Smooth muscle cell of the brain vasculature (primary cell): ENCODE measurements around the gene CD82.

Experiments
- DNase-seq: peaks from one replicate; pipeline ENCODE4 v3.0.0-alpha.2; 2012; ENCODE audit warnings: low read depth, low spot score

The CD82 gene, protein sequence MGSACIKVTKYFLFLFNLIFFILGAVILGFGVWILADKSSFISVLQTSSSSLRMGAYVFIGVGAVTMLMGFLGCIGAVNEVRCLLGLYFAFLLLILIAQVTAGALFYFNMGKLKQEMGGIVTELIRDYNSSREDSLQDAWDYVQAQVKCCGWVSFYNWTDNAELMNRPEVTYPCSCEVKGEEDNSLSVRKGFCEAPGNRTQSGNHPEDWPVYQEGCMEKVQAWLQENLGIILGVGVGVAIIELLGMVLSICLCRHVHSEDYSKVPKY

DNA sequence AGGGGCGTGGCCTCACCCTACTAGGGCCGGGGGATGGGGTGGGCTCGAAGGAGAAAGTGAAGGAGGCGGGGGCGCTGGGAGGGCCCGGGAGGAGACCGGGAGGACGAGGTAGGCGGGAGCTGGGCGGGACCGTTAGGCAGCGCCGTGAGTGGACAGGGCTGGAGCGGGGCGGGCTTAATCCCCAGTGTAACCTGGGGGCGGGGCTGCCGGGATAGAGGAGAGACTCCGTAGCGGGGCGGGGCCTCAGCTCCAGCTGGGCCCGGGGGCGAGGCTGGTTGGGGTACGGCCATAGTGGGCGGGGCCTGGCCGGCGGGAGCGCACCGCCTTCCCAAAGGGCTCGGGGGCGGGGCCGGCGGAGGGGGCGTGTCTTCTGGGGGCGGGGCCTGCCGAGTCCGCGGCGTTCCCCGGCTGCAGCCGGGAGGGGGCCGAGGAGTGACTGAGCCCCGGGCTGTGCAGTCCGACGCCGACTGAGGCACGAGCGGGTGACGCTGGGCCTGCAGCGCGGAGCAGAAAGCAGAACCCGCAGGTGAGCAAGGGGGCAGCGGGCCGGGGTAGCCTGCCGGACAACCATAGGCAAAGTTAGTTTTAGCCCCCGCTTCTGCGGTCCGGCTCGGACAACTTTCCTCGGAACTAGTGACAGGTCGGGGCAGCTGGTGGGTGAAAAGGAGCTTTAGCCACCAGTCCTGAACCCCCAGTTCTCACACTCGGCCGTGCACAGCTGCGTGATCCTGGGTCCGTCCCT, at the start of gene CD82:
Gene CD82 (plus strand): TSS at position 453 of the 742 bp plus-strand sequence. CDS start 29,000 bp downstream, outside the sequence.
- DNase-seq: peak; percentile 96

DNA sequence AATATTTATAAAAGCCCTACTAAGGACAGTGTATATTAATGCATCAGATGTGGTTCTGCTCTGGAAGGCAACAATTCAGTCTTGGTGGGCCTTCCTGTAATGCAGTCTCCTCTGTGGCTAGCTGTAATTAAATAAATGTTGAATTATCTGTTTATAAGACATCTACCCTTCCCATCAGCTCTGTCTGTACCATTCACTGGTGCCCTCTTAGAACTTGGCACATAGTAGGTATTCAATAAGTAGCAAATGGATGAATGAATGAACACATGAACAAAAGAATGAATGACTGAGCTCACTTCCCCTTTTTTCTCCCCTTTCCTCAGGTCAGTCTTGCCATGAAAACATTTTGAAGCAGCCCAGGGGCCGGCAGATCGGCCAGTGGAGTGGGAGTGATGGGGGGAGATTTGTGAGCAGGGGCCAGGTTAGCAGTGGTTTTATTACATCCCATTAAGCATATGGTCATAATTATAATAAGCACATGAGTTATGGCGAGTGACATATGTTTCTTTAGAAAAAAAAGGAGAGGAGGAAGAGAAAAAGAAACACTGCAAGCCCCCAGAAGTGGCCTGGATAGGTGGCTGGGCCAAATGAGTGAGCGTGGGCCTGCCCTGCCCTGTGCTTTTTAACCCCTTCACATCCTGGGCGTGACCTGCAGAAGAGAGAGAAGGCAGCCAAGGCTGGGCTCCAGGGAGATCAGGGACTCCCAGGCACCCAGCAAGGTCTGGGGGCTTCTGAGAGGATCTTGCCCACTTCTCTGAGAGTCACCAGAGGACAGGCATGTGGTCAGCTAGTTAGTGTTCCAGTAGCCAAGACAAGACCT, 48.6 kb upstream of the CD82 start:
- DNase-seq: no peak

- no peak for DNase-seq
Measured at GRCh38 chr11:44517541-44517940, 47.9 kb upstream of the CD82 start.

DNA sequence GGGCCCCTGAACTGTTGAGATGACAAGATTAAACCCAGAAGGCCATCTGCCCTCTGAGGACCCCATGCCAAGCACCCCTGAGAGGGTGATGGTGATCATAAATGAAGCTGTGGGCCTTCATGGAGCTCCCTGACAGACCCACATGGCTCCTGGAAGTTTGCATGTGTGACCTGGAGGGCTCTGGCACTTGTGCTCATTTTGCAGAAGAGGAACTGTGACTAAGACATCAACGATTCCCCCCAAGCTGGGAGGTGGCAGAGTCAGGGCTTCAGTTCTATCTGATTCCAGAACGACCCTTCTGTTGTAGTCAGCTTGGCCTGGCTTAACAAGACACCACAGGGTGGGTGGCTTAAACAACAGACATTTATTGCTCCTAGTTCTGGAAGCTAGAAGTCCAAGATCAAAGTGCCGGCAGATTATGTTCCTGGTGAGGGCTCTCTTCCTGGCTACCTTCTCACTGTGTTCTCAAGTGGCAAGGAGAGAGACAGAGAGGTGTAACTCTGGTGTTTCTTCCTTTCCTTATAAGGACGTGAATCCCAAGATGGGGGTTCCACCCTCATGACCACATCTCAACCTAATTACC, 46.4 kb upstream of the CD82 start:
- DNase-seq: no peak

DNA sequence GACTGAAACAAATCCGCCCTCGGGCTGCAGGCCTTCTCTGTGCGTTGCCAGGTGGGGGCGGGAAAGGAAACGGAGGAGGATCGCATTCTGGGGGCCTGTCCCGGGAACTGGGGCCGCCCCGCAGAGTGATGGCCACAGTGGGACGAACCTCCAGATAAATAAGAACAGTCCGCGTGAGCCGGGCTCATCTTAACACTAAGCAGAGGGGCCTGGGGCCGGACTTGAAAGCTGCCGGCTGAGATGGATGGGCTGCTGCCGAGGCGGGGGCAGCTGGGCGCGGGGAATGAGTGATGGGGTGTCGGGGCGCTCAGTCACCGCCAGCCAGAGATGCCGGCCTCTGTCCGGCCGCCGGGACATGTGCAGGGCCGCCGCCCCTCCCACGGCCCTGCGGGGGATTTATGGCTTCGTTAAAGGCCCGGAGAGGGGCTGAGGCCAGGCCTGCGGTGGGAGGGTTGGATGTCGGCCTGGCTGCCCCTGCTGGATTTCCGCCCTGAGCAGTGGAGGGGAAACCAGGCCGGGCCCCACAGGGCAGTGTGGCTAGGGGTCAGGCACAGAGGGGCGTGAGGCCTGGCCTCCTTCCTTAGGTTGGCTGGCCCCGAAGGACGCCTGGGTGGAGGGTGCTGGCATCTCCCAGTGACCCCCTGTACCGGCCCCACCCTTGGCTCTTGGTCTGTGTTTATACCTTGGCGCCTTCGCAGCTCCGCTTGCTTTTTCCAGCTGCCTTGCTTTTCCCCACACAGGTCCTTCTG, 45.3 kb upstream of the CD82 start:
- no peak for DNase-seq

GRCh38 chr11:44521148-44521547, 44.3 kb upstream of the CD82 start:
- no peak for DNase-seq

DNA sequence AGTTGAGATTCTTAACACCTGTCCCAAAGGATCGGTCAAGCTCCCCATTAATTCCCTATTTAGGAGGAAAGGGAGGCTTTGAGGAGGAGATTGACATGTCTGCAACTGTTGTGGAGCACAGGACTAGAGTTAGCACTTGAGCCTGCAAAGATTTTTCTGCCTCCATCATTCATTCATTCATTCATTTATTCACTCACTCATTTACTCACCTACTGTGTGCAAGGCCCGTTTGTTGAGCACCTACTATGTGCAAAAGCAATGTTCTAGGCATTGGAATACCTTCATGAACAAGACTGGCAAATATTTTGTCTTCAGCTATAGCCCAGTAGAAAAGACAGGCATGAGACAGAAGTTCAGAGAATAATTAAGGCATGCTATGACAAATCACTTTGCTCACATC, 43.2 kb upstream of the CD82 start:
- DNase-seq: no peak

GRCh38 chr11:44524346-44524745, 41.1 kb upstream of the CD82 start:
- no peak for DNase-seq

- DNase-seq: no peak
Measured at GRCh38 chr11:44524751-44525201, 40.7 kb upstream of the CD82 start.

DNA sequence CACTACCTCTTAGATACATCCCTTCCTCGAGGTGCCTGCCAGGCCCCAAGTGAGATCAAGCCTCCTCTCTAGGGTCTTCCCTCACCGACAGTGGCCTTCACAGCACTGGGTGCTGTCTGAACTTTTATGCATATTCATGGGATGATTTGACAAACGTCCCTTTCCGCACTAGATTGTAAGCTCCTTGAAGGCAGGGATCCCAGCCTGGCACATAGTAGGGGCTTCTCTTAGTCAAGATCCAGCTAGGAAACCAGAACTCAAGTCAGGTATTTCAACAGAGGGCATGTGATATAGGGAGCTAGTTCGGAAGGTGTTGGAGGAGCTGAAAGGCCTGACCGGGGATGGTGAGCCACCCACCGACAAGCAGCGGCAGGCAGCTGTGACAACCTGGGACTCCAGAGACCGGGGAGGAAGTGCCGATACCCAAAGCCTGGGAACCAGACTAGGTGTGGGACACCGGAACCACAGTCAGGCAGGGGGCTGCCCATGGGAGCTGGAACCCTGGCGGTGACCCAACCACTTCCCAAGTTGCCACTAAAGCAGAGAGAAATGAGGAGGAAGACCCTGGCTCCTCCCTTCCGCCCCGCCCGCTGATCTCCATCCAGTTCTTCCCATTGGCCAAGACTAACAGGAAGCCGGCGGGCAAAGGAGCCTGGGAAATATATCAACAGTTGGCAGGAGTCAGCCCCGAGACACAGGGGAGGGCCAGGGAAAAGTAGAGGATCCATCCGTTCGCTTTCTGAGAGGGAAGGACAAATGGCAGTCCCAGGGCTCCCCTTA, 39.8 kb upstream of the CD82 start:
- DNase-seq: no peak

- DNase-seq: no peak
Measured at GRCh38 chr11:44526438-44526837, 39.0 kb upstream of the CD82 start.

GRCh38 chr11:44527476-44527875, 38.0 kb upstream of the CD82 start:
- no peak for DNase-seq

- DNase-seq: no peak
Measured at GRCh38 chr11:44528103-44528502, 37.4 kb upstream of the CD82 start.

- DNase-seq: no peak
Measured at GRCh38 chr11:44528581-44528980, 36.9 kb upstream of the CD82 start.

DNA sequence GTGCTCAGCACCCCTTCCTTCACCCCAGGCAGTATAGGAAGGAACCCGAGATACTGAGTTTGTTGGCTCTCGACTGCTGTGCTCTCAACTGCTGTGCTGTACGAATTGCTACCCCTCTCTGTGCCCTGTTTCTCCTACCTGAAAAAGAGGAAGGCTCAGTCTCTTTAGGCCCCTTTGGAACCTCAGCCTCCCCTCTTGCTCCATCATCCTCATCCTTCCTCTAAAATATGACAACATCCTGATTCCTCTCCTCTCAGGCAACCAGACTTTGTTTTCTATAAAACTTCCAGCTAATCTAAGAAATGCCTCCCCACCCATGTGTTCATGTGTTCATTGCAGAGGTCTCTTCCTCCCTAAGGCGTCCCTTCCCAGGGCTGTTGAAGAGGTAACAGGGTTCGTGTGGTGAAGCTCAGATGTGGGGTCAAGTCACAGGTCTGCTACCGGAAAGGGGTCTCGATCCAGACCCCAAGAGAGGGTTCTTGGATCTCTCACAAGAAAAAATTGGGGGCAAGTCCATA, 35.5 kb upstream of the CD82 start:
- DNase-seq: no peak

DNA sequence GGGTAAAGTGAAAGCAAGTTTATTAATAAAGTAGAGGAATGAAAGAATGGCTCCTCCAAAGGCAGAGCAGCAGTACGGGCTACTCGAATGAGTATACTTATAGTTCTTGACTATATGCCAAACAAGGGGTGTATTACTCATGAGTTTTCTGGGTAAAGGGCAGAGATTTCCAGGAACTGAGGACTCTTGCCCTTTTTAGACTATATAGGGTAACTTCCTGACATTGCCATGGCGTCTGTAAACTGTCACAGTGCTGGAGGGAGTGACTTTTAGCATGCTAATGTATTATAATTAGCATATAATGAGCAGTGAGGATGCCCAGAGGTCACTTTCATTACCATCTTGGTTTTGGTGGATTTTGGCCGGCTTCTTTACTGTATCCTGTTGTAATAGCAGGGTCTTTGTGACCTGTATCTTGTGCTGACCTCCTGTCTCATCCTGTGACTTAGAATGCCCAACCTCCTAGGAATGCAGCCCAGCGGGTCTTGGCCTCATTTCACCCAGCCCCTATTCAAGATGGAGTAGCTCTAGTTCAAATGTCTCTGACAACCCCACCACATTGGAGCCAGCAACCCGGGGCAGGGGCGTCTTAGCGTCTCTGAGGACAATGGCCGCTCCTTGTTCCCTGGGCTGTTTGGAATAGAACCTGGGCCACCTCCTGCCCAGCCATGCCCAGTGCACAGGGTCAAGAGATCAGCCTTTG, 34.9 kb upstream of the CD82 start:
- DNase-seq: no peak

GRCh38 chr11:44531116-44531504, 34.4 kb upstream of the CD82 start:
- no peak for DNase-seq

DNA sequence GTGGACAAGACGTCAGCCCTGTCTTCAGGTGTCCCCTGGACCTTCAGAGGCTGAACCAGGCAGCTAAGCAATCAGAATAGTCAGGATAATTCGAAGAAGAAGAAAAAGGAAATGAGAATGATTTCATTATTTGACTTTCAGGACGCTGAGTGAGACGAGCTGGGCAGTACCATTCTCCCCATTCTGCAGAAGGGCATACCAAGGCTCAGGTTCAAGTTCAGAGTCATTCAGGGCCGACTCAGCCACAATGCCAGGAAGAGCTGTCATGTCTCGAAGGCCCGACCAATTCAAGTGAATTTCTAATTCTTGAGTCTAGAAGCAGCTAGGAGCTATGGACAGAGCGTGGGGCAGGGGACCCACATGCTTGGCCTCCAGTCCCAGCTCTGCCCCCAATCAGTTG, 33.8 kb upstream of the CD82 start:
- no peak for DNase-seq

DNA sequence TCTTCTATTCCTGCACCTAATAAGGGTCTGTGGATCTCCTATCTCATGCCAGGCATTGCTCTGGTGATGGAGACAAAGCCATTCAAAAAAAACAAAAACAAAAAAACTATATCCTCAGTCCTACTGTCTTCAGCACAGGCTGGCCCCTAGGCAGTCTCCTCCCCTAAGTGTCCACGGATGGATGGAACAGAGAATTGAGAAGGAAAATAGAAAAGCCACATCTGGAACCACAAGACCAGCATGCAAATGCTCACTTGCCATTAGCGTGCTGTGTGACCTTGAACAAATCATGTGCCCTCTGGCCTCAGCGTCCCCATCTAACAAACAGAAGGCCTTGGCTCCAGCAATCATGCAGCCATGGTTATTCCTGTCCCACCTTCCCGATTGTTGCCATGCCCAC, 32.7 kb upstream of the CD82 start:
- no peak for DNase-seq
